ENCODE data around the gene WWOX.

DNA sequence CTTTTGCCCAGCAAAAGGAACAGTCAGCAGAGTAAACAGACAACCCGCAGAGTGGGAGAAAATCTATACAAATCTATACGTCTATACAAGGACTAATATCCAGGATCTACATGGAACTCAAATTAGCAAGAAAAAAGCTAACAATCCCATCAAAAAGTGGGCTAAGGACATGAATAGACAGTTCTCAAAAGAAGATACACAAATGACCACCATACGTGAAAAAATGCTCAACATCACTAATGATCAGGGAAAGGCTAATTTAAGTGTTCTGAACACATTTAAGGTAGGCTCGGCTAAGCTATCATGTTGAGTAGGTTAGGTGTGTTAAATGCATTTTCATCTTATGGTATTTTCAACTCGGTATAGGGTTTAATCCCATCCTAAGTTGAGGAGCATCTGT is 598.0 kb downstream of the WWOX start:
- TF ChIP-seq, protein P1, sequence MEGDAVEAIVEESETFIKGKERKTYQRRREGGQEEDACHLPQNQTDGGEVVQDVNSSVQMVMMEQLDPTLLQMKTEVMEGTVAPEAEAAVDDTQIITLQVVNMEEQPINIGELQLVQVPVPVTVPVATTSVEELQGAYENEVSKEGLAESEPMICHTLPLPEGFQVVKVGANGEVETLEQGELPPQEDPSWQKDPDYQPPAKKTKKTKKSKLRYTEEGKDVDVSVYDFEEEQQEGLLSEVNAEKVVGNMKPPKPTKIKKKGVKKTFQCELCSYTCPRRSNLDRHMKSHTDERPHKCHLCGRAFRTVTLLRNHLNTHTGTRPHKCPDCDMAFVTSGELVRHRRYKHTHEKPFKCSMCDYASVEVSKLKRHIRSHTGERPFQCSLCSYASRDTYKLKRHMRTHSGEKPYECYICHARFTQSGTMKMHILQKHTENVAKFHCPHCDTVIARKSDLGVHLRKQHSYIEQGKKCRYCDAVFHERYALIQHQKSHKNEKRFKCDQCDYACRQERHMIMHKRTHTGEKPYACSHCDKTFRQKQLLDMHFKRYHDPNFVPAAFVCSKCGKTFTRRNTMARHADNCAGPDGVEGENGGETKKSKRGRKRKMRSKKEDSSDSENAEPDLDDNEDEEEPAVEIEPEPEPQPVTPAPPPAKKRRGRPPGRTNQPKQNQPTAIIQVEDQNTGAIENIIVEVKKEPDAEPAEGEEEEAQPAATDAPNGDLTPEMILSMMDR (conservative IDR thresholded peaks at IDR 0.05; ENCODE audit: low read depth, low read length): no peak
- no peak for TF ChIP-seq EZH2 (IDR thresholded peaks at IDR 0.05; ENCODE audit: borderline replicate concordance, low read depth, low read length, poor library complexity, severe bottlenecking)

Measured in A673 (cell line).